GM21825 (cell line): ENCODE results near the gene MYH16.
"Not testable (repeated sequence)": the region's sequence is repeated elsewhere in the genome, so short reads cannot be mapped to it uniquely, and the experiment has no call there.

Experiments
- ATAC-seq: cut with Tn5 transposase; IDR thresholded peaks from one replicate; pipeline ENCODE4 v1.9.1; 2021; ENCODE audit warnings: mild to moderate bottlenecking, moderate library complexity; ENCODE audit not compliant: unreplicated experiment

The MYH16 gene

DNA sequence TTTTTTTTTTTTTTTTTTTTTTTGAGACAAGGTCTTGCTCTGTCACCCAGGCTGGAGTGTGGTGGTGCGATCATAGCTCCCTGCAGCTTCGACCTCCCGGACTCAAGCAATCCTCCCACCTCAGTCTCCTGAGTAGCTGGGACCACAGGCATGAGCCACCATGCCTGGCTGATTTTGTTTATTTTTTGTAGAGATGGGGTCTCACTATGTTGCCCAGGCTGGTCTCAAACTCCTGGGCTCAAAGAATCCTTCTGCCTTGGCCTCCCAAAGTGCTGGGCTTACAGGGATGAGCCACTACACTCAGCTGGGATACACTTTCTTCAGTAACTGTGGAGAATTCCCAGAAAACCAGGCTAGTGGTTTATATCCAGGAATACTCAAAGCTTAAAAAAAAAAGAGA, 78.0 kb downstream of the MYH16 start:
- ATAC-seq, result not testable (repeated sequence)

DNA sequence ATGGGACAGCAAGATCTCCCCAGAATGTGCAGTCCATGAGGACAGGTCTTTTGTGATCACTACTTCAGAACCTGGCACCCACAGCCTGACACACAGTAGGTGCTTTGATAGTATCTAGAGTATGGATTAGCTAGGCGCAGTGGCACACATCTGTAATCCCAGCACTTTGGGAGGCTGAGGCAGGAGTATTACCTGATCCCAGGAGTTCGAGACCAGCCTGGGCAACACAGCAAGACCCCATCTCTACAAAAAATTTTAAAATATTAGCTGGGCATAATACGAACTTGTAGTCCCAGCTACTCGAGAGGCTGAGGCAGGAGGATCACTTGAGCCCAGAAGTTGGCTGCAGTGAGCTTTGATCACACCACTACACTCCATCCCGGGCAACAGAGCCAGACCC, 79.6 kb downstream of the MYH16 start:
- ATAC-seq, result no peak

DNA sequence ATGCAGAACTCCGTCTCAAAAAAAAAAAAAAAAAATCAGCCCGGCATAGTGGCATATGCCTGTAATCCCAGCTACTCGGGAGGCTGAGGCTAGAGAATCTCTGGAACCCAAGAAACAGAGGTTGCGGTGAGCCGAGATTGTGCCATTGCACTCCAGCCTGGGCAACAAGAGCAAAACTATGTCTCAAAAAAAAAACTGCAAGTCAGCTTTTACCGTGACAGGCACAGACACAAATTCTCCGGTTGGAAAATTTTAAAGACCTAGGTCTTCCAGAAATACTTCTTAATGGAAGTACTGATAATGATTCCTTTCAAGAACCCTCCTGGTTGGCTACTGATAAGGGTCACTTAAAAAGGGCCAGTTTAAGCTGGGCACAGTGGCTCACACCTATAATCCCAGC, 82.5 kb downstream of the MYH16 start:
- ATAC-seq, result no peak

DNA sequence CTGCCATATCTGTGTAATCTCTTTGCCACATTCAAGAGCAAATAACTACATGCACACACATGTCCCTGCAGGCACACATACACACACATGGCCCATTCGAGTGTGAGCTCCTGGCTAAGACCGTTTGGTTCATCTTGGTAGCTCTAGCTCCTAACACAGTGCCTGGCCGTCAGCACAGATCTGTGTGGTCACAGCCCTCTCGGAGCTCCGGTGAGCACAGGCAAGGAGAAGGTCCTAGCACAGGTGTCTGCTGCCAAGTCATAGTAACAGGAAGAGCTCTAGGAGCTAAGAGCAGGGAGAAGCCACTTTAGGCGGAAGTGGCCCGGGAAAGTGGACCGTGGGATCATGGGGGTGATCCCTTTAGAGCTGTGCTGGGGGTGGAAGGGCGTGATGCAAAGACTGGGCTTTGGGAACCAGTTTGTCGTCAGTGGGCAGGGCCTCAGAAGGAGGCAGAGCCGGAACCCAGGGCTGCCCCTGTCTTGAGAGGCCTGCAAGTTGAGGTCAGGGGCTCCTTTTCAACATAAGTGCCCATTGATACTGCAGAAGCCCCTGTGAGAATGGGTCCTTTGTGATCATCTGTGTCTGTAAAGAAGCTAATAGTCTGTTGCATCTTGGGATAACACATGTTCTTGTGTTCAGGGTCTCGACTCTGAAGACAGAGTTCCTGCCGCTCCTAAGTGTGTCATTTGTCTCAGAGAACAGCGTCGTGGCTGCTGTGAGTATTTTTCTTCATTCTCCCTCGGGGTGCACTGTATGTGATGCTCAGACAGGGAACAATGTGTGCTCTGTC, 85.3 kb downstream of the MYH16 start:
- no peak for ATAC-seq

DNA sequence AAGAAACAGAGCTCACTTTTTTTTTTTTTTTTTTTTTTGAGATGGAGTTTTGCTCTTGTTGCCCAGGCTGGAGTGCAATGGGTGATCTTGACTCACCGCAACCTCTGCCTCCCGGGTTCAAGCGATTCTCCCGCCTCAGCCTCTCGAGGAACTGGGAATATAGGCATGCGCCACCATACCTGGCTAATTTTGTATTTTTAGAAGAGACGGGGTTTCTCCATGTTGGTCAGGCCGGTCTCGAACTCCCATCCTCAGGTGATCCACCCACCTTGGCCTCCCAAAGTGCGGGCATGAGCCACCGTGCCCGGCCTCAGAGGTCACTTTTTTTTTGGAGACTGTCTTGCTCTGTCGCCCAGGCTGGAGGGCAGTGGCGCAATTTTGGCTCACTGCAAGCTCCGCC, 85.9 kb downstream of the MYH16 start:
- not testable (repeated sequence) for ATAC-seq

DNA sequence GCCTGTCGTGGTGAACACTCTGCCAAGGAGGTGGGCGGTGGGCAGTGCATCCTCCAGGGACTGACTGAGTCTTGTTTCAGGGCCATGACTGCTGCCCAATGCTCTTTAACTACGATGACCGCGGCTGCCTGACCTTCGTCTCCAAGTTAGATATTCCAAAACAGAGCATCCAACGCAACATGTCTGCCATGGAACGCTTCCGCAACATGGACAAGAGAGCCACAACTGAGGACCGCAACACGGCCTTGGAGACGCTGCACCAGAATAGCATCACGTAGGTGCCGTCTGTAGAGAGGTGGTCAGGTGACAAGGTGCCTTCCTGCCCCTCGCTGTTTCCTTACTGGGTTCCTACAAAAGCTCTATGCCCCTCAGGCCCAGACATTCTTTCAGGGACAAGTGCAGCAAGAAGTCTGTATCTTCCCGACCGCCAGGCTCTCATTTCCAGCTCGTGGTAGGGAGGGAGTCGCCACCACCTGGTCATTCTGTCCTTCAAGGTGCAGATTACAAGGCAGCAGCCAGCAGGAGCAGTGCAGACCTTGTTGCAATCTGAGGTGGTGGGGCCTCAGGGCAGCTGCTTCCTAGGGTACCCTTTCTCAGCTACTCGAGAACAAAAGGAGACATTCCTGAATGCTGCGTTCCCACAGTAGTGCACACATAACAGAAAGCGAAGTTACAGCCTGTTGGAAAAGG, 87.0 kb downstream of the MYH16 start:
- no peak for ATAC-seq
